HEK293T (cell line): Measurements from ENCODE around the gene XRN1.
"Not testable (repeated sequence)": the region's sequence is repeated elsewhere in the genome, so short reads cannot be mapped to it uniquely, and the experiment has no call there.

Source experiments
- CTCF ChIA-PET: fragments of 350-600 bp; formaldehyde crosslinking; extraction: SDS; loops from one replicate; lab custom pipeline; 2021; ENCODE audit warnings: antibody characterized with exemption, inconsistent platforms; lab: Yijun Ruan, JAX
- POLR2A ChIA-PET: fragments of 350-600 bp; formaldehyde crosslinking; extraction: SDS; loops from one replicate; lab custom pipeline; 2020; ENCODE audit warnings: antibody characterized with exemption, inconsistent platforms; lab: Yijun Ruan, JAX
- DNase-seq: peaks from one replicate; pipeline ENCODE4 v3.0.0; 2012; ENCODE audit warnings: mixed read lengths; ENCODE audit errors: extremely low spot score
- ARNT ChIP-seq: fragments of 450-650 bp; IDR thresholded peaks from 2 replicates; pipeline ENCODE4 v1.6.1; 2017; ENCODE audit warnings: mild to moderate bottlenecking
- BHLHE40 ChIP-seq: fragments of 450-650 bp; IDR thresholded peaks from 2 replicates; pipeline ENCODE4 v1.6.1; 2016; ENCODE audit warnings: mild to moderate bottlenecking, moderate library complexity, borderline replicate concordance
- CTBP1 ChIP-seq: fragments of 450-650 bp; IDR thresholded peaks from 2 replicates; pipeline ENCODE4 v1.6.1; 2016; ENCODE audit warnings: borderline replicate concordance
- ELF4 ChIP-seq: fragments of 450-650 bp; IDR thresholded peaks from 2 replicates; pipeline ENCODE4 v1.6.1; 2017; ENCODE audit warnings: antibody characterized with exemption
- FOXA1 ChIP-seq: fragments of 450-650 bp; IDR thresholded peaks from 2 replicates; pipeline ENCODE4 v1.6.1; 2016; ENCODE audit warnings: mild to moderate bottlenecking
- FOXK2 ChIP-seq: fragments of 450-650 bp; IDR thresholded peaks from 2 replicates; pipeline ENCODE4 v1.6.1; 2016; ENCODE audit warnings: mild to moderate bottlenecking
- FOXM1 ChIP-seq: fragments of 450-650 bp; IDR thresholded peaks from 2 replicates; pipeline ENCODE4 v1.6.1; 2017; ENCODE audit warnings: mild to moderate bottlenecking, borderline replicate concordance
- HDGF ChIP-seq: fragments of 450-650 bp; IDR thresholded peaks from 2 replicates; pipeline ENCODE4 v1.6.1; 2017; ENCODE audit warnings: antibody characterized with exemption, borderline replicate concordance
- L3MBTL2 ChIP-seq: fragments of 450-650 bp; conservative IDR thresholded peaks from 2 replicates; pipeline ENCODE4 v1.6.1; 2016; ENCODE audit warnings: mild to moderate bottlenecking
- LEF1 ChIP-seq: fragments of 450-650 bp; IDR thresholded peaks from 2 replicates; pipeline ENCODE4 v1.6.1; 2017; ENCODE audit warnings: mild to moderate bottlenecking, borderline replicate concordance
- NFRKB ChIP-seq: fragments of 450-650 bp; IDR thresholded peaks from 2 replicates; pipeline ENCODE4 v1.6.1; 2016; ENCODE audit warnings: mild to moderate bottlenecking, moderate library complexity
- PKNOX1 ChIP-seq: fragments of 450-650 bp; IDR thresholded peaks from 2 replicates; pipeline ENCODE4 v1.6.1; 2016
- SP1 ChIP-seq: fragments of 450-650 bp; IDR thresholded peaks from 2 replicates; pipeline ENCODE4 v1.6.1; 2017
- SUZ12 ChIP-seq: fragments of 450-650 bp; IDR thresholded peaks from 2 replicates; pipeline ENCODE4 v1.6.1; 2016; ENCODE audit warnings: mild to moderate bottlenecking
- TARDBP ChIP-seq: fragments of 450-650 bp; IDR thresholded peaks from 2 replicates; pipeline ENCODE4 v1.6.1; 2016
- ZNF384 ChIP-seq: fragments of 450-650 bp; IDR thresholded peaks from 2 replicates; pipeline ENCODE4 v1.6.1; 2016

XRN1 gene

GRCh38 chr3:142436951-142437585 is 10.8 kb downstream of the XRN1 start:
- no peak for DNase-seq
- CTCF ChIA-PET: no interaction called here
- TF ChIP-seq FOXK2: no peak
- no peak for TF ChIP-seq CTBP1
- POLR2A ChIA-PET: no interaction called here

GRCh38 chr3:142434503-142434902 is 13.3 kb downstream of the XRN1 start:
- ChIA-PET POLR2A (interaction anchor here (1.0 kb wide), 1 partner anchor 34 kb away, joined by 3 read pairs; no protein-coding TSS in a partner anchor), CTCF (interaction anchor here (0.6 kb wide), 2 partner anchors 200 to 242 kb away, joined by 3 read pairs; no protein-coding TSS in a partner anchor)
- DNase-seq: no peak
- TF ChIP-seq PKNOX1 (no peak), ARNT (no peak), FOXA1 (no peak), LEF1 (no peak), FOXM1 (no peak), NFRKB (no peak), ELF4 (no peak), BHLHE40 (no peak), ZNF384 (no peak), TARDBP (no peak), CTBP1 (no peak), SUZ12 (no peak), HDGF (no peak)

GRCh38 chr3:142433110-142433509 is 14.7 kb downstream of the XRN1 start:
- ChIA-PET POLR2A (no interaction called here), CTCF (no interaction called here)
- no peak for TF ChIP-seq ELF4
- TF ChIP-seq L3MBTL2: no peak
- no peak for TF ChIP-seq FOXK2
- TF ChIP-seq SUZ12: no peak
- TF ChIP-seq NFRKB: no peak
- no peak for DNase-seq

- ChIA-PET CTCF (no interaction called here), POLR2A (no interaction called here)
- DNase-seq: no peak
- TF ChIP-seq LEF1 (no peak), SUZ12 (no peak), L3MBTL2 (no peak), FOXA1 (no peak), FOXM1 (no peak), ZNF384 (no peak), FOXK2 (no peak), BHLHE40 (no peak), ARNT (no peak), CTBP1 (no peak), SP1 (no peak), PKNOX1 (no peak), ELF4 (no peak)
Measured at GRCh38 chr3:142429582-142429981, 18.3 kb downstream of the XRN1 start.

GRCh38 chr3:142424754-142425153 is 23.1 kb downstream of the XRN1 start:
- CTCF ChIA-PET: no interaction called here
- DNase-seq: no peak
- TF ChIP-seq SP1 (no peak), FOXK2 (no peak), TARDBP (no peak), CTBP1 (no peak), NFRKB (no peak), ARNT (no peak), ZNF384 (no peak)
- POLR2A ChIA-PET: no interaction called here

- ChIA-PET POLR2A (no interaction called here), CTCF (interaction anchor here (0.6 kb wide), 1 partner anchor 231 kb away, joined by 3 read pairs; no protein-coding TSS in a partner anchor)
- TF ChIP-seq TARDBP: no peak
- no peak for TF ChIP-seq SUZ12
- no peak for TF ChIP-seq ELF4
- no peak for DNase-seq
Measured at GRCh38 chr3:142418926-142419592, 28.8 kb downstream of the XRN1 start.

GRCh38 chr3:142417302-142417701 is 30.5 kb downstream of the XRN1 start:
- no peak for TF ChIP-seq FOXM1
- TF ChIP-seq NFRKB: no peak
- TF ChIP-seq LEF1: no peak
- TF ChIP-seq L3MBTL2: no peak
- TF ChIP-seq ELF4: no peak
- no peak for TF ChIP-seq PKNOX1
- TF ChIP-seq FOXA1: no peak
- no peak for TF ChIP-seq BHLHE40
- no peak for TF ChIP-seq TARDBP
- TF ChIP-seq FOXK2: no peak
- CTCF ChIA-PET: no interaction called here
- no peak for DNase-seq
- POLR2A ChIA-PET: no interaction called here

- DNase-seq, CTCF ChIA-PET: not testable (repeated sequence)
- POLR2A ChIA-PET: interaction anchor here (1.1 kb wide), 1 partner anchor 34 kb away, joined by 3 read pairs; no protein-coding TSS in a partner anchor
Measured at GRCh38 chr3:142400537-142400936, 47.3 kb downstream of the XRN1 start.
